A549 (cell line): ENCODE data around the gene VWA8.
"Not testable (repeated sequence)": the region's sequence is repeated elsewhere in the genome, so short reads cannot be mapped to it uniquely, and the experiment has no call there.

Experiments
- CEBPB ChIP-seq, 2 experiments: fragments of >200 bp in 1 of 2; sonication (Bioruptor Twin) in 1 of 2; formaldehyde crosslinking in 1 of 2; IDR thresholded peaks; 2 replicates each; pipeline ENCODE4 v1.6.1; 2012 to 2016
- CHD4 ChIP-seq: fragments of 200-600 bp; sonication (generic); IDR thresholded peaks from 2 replicates; pipeline ENCODE4 v1.6.1; 2016; ENCODE audit warnings: antibody characterized with exemption, mild to moderate bottlenecking, borderline replicate concordance
- EP300 ChIP-seq, 2 experiments: fragments of >200 bp; sonication (Bioruptor Twin); formaldehyde crosslinking; IDR thresholded peaks; 2 replicates in 1 of 2; 3 replicates in 1 of 2; pipeline ENCODE4 v1.6.1; 2016 to 2017
- JUN ChIP-seq, 2 experiments: fragments of >200 bp; sonication (Bioruptor Twin); formaldehyde crosslinking; IDR thresholded peaks; 2 replicates in 1 of 2; 3 replicates in 1 of 2; pipeline ENCODE4 v1.6.1; 2016 to 2017
- KDM1A ChIP-seq: fragments of 200-600 bp; sonication (generic); IDR thresholded peaks from 2 replicates; pipeline ENCODE4 v1.6.1; 2016; ENCODE audit warnings: low read depth, mild to moderate bottlenecking
- MAFK ChIP-seq: fragments of 450-650 bp; IDR thresholded peaks from 2 replicates; pipeline ENCODE4 v1.6.1; 2014; ENCODE audit not compliant: partially characterized antibody
- POLR2A ChIP-seq: IDR thresholded peaks from 2 replicates; pipeline ENCODE4 v1.6.1; 2012; ENCODE audit warnings: mild to moderate bottlenecking, low read length
- POLR2AphosphoS2 ChIP-seq: conservative IDR thresholded peaks from 2 replicates; pipeline ENCODE4 v1.6.1; 2012; ENCODE audit warnings: low read length, improper control_type of control experiment, inconsistent platforms
- REST ChIP-seq: fragments of 200-600 bp; sonication (generic); IDR thresholded peaks from 2 replicates; pipeline ENCODE4 v1.6.1; 2016; ENCODE audit warnings: antibody characterized with exemption, mild to moderate bottlenecking, moderate library complexity
- ZFP36 ChIP-seq: fragments of 450-650 bp; IDR thresholded peaks from 2 replicates; pipeline ENCODE4 v1.6.1; 2014; ENCODE audit warnings: borderline replicate concordance; ENCODE audit not compliant: partially characterized antibody
- TF ChIP-seq, protein P1 (sequence below): IDR thresholded peaks from 2 replicates; pipeline ENCODE4 v1.6.1; 2012
- TF ChIP-seq, protein P2 (sequence below): fragments of >200 bp; sonication (Bioruptor Twin); formaldehyde crosslinking; IDR thresholded peaks from 3 replicates; pipeline ENCODE4 v1.5.1; 2016
- TF ChIP-seq, protein P3 (sequence below): fragments of 150-350 bp; IDR thresholded peaks from 2 replicates; pipeline ENCODE4 v1.6.1; 2014; ENCODE audit warnings: low read depth, mild to moderate bottlenecking, low read length

- TF ChIP-seq, protein P1, sequence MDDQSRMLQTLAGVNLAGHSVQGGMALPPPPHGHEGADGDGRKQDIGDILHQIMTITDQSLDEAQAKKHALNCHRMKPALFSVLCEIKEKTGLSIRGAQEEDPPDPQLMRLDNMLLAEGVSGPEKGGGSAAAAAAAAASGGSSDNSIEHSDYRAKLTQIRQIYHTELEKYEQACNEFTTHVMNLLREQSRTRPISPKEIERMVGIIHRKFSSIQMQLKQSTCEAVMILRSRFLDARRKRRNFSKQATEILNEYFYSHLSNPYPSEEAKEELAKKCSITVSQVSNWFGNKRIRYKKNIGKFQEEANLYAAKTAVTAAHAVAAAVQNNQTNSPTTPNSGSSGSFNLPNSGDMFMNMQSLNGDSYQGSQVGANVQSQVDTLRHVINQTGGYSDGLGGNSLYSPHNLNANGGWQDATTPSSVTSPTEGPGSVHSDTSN: not testable (repeated sequence)
- TF ChIP-seq MAFK; POLR2AphosphoS2; POLR2A; CEBPB (IDR thresholded peaks at IDR 0.05); REST; EP300 (IDR thresholded peaks at IDR 0.05); KDM1A; ZFP36; CHD4; JUN (IDR thresholded peaks at IDR 0.05): not testable (repeated sequence)
- TF ChIP-seq, protein P2, sequence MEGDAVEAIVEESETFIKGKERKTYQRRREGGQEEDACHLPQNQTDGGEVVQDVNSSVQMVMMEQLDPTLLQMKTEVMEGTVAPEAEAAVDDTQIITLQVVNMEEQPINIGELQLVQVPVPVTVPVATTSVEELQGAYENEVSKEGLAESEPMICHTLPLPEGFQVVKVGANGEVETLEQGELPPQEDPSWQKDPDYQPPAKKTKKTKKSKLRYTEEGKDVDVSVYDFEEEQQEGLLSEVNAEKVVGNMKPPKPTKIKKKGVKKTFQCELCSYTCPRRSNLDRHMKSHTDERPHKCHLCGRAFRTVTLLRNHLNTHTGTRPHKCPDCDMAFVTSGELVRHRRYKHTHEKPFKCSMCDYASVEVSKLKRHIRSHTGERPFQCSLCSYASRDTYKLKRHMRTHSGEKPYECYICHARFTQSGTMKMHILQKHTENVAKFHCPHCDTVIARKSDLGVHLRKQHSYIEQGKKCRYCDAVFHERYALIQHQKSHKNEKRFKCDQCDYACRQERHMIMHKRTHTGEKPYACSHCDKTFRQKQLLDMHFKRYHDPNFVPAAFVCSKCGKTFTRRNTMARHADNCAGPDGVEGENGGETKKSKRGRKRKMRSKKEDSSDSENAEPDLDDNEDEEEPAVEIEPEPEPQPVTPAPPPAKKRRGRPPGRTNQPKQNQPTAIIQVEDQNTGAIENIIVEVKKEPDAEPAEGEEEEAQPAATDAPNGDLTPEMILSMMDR: not testable (repeated sequence)
- TF ChIP-seq, protein P3, sequence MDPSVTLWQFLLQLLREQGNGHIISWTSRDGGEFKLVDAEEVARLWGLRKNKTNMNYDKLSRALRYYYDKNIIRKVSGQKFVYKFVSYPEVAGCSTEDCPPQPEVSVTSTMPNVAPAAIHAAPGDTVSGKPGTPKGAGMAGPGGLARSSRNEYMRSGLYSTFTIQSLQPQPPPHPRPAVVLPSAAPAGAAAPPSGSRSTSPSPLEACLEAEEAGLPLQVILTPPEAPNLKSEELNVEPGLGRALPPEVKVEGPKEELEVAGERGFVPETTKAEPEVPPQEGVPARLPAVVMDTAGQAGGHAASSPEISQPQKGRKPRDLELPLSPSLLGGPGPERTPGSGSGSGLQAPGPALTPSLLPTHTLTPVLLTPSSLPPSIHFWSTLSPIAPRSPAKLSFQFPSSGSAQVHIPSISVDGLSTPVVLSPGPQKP: not testable (repeated sequence)
Observed at GRCh38 chr13:41922894-41923293, 38.0 kb downstream of the VWA8 start.
